K562 (cell line): ENCODE data around the gene MLN.

ENCODE experiments used
- CHD1 ChIP-seq: fragments of 200-600 bp; sonication (generic); IDR thresholded peaks from one replicate; pipeline ENCODE4 v1.6.1; 2012; ENCODE audit warnings: mild to moderate bottlenecking, moderate library complexity, low read length, inconsistent platforms
- CTCF ChIP-seq, 3 experiments: IDR thresholded peaks in 2 of 3; conservative IDR thresholded peaks in 1 of 3; 2 replicates each; pipeline ENCODE4 v1.5.1; 2011 to 2012; ENCODE audit warnings: low read length in 3 of 3, mild to moderate bottlenecking in 3 of 3, control low read depth in 2 of 3, improper control_type of control experiment in 1 of 3, inconsistent platforms in 1 of 3, low read depth in 1 of 3, mixed read lengths in 1 of 3, moderate library complexity in 1 of 3; ENCODE audit not compliant: insufficient read depth in 2 of 3
- EWSR1 ChIP-seq: fragments of 450-650 bp; IDR thresholded peaks from 2 replicates; pipeline ENCODE4 v1.6.1; 2018; ENCODE audit warnings: borderline replicate concordance, mild to moderate bottlenecking, low read depth, moderate library complexity; ENCODE audit not compliant: partially characterized antibody
- FOXP4 ChIP-seq: sonication (generic); formaldehyde crosslinking; IDR thresholded peaks from 2 replicates; pipeline ENCODE4 v1.8.0; 2022; ENCODE audit warnings: mild to moderate bottlenecking, missing genetic modification reagents, borderline replicate concordance
- KDM2B ChIP-seq: fragments of 250-450 bp; sonication (Bioruptor Pico); IDR thresholded peaks from 2 replicates; pipeline ENCODE4 v1.8.0; 2021; ENCODE audit warnings: mild to moderate bottlenecking, moderate library complexity
- MYC ChIP-seq, 2 experiments: fragments of 250-450 bp in 1 of 2; sonication (Bioruptor Pico) in 1 of 2; IDR thresholded peaks; 2 replicates each; pipeline versions ENCODE4 v1.5.1 to v1.6.1; 2012 to 2021; ENCODE audit warnings: low read depth in 2 of 2, borderline replicate concordance in 1 of 2, improper control_type of control experiment in 1 of 2, low read length in 1 of 2, mild to moderate bottlenecking in 1 of 2, moderate library complexity in 1 of 2
- POLR2AphosphoS5 ChIP-seq: IDR thresholded peaks from 2 replicates; pipeline ENCODE4 v1.6.1; 2011; ENCODE audit warnings: mild to moderate bottlenecking, low read depth, low read length, moderate library complexity; ENCODE audit not compliant: control insufficient read depth, insufficient read depth
- SMARCC2 ChIP-seq: fragments of 450-650 bp; IDR thresholded peaks from 2 replicates; pipeline ENCODE4 v1.6.1; 2017; ENCODE audit warnings: antibody characterized with exemption, moderate library complexity, mild to moderate bottlenecking, low read depth
- TAF1 ChIP-seq: IDR thresholded peaks from 2 replicates; pipeline ENCODE4 v1.6.1; 2011; ENCODE audit warnings: mild to moderate bottlenecking, low read length, moderate library complexity; ENCODE audit not compliant: insufficient read depth, control insufficient read depth, severe bottlenecking; ENCODE audit errors: extremely low read depth
- TOE1 ChIP-seq, 2 experiments: fragments of 450-650 bp in 1 of 2; sonication (generic) in 1 of 2; formaldehyde crosslinking in 1 of 2; IDR thresholded peaks; 2 replicates each; pipeline versions ENCODE4 v1.7.1 to v1.8.0; 2016 to 2022; ENCODE audit warnings: borderline replicate concordance in 2 of 2, mild to moderate bottlenecking in 2 of 2, antibody characterized with exemption in 1 of 2, inconsistent platforms in 1 of 2, low read depth in 1 of 2, missing genetic modification reagents in 1 of 2, moderate library complexity in 1 of 2
- ZNF239 ChIP-seq: fragments of 250-450 bp; sonication (Bioruptor Pico); IDR thresholded peaks from 2 replicates; pipeline ENCODE4 v1.4.0; 2020; ENCODE audit warnings: mild to moderate bottlenecking
- TF ChIP-seq, protein P1 (sequence below): fragments of 450-650 bp; IDR thresholded peaks from 2 replicates; pipeline ENCODE4 v1.6.1; 2017; ENCODE audit warnings: antibody characterized with exemption, mild to moderate bottlenecking

DNA sequence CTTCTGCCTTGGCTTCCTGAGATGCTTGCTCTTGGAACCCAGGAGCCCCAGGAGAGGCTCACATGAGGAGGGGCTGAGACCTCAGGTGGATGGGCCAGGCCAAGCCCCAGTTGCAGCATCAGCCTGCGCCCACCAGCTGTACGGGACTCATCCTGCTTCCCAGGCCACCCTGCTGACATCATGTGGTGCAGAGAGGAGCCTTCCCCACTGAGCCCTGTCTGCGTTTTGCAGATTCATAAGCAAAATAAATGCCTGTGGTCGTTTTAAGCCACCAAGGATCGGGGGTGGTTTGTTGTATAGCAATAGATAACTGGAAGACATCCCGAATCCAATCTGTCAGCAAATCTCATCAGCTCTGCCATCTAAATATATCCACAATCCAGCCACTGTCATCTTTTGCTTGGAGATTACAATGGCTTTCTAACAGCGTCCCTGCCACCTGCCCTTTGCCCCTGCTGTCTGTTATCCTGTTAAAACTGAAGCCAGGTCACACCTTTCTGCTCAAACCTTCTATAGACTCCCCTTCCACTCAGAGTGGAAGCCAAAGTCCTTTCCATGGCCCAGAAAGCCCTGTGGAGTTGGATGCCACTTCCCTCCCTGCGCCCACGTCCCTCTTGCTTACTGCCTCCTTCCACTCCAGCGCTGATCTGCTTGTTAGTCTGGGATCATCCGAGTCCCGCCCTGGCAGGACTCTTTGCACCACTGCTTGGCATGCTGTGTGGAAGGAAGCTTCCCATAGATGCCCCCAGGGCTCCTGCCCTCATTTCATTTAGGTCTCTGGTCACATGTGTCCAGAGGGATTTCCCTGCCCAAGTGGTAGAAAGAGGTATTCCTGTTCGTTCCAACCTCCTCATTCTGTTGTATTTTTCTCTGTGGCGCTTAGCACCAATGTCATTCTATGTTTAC, 24.0 kb upstream of the MLN start:
- TF ChIP-seq ZNF239 (CRISPR knock-in tag) = no peak
- no peak for TF ChIP-seq TAF1
- no peak for TF ChIP-seq KDM2B
- no peak for TF ChIP-seq POLR2AphosphoS5
- TF ChIP-seq CHD1 = no peak
- no peak for TF ChIP-seq EWSR1
- no peak for TF ChIP-seq FOXP4 (CRISPR knock-in tag)
- TF ChIP-seq CTCF (IDR thresholded peaks at IDR 0.05 in 2 of 3, conservative IDR thresholded peaks at IDR 0.05 in 1 of 3; ENCODE audit: insufficient read depth in 2 of 3, low read depth in 1 of 3, low read length in 3 of 3) = no peak
- no peak for TF ChIP-seq SMARCC2
- TF ChIP-seq TOE1 (IDR thresholded peaks at IDR 0.05; ENCODE audit: borderline replicate concordance) = no peak
- no peak for TF ChIP-seq TOE1 (CRISPR knock-in tag; IDR thresholded peaks at IDR 0.05; ENCODE audit: borderline replicate concordance, low read depth)
- TF ChIP-seq, protein P1, sequence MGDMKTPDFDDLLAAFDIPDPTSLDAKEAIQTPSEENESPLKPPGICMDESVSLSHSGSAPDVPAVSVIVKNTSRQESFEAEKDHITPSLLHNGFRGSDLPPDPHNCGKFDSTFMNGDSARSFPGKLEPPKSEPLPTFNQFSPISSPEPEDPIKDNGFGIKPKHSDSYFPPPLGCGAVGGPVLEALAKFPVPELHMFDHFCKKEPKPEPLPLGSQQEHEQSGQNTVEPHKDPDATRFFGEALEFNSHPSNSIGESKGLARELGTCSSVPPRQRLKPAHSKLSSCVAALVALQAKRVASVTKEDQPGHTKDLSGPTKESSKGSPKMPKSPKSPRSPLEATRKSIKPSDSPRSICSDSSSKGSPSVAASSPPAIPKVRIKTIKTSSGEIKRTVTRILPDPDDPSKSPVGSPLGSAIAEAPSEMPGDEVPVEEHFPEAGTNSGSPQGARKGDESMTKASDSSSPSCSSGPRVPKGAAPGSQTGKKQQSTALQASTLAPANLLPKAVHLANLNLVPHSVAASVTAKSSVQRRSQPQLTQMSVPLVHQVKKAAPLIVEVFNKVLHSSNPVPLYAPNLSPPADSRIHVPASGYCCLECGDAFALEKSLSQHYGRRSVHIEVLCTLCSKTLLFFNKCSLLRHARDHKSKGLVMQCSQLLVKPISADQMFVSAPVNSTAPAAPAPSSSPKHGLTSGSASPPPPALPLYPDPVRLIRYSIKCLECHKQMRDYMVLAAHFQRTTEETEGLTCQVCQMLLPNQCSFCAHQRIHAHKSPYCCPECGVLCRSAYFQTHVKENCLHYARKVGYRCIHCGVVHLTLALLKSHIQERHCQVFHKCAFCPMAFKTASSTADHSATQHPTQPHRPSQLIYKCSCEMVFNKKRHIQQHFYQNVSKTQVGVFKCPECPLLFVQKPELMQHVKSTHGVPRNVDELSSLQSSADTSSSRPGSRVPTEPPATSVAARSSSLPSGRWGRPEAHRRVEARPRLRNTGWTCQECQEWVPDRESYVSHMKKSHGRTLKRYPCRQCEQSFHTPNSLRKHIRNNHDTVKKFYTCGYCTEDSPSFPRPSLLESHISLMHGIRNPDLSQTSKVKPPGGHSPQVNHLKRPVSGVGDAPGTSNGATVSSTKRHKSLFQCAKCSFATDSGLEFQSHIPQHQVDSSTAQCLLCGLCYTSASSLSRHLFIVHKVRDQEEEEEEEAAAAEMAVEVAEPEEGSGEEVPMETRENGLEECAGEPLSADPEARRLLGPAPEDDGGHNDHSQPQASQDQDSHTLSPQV = no peak
- TF ChIP-seq MYC (IDR thresholded peaks at IDR 0.05; ENCODE audit: low read depth, low read length) = no peak
- TF ChIP-seq MYC (CRISPR knock-in tag; IDR thresholded peaks at IDR 0.05; ENCODE audit: borderline replicate concordance, low read depth) = no peak
